ENCODE measurements around the gene SYT17.

SYT17 gene

GRCh38 chr16:19269098-19269497 is 101.1 kb downstream of the SYT17 start:
- no peak for DNase-seq

- DNase-seq: no peak
These were observed 106.2 kb downstream of the SYT17 start for GRCh38 chr16:19274165-19274797.

- no peak for DNase-seq
These were observed 110.4 kb downstream of the SYT17 start for GRCh38 chr16:19278403-19278802.

- no peak for DNase-seq
These were observed 113.2 kb downstream of the SYT17 start for GRCh38 chr16:19281246-19281645.

- DNase-seq: no peak
These were observed 114.1 kb downstream of the SYT17 start for GRCh38 chr16:19282101-19282500.

- DNase-seq: no peak
These were observed 115.6 kb downstream of the SYT17 start for GRCh38 chr16:19283637-19284036.

GRCh38 chr16:19284207-19284606 is 116.2 kb downstream of the SYT17 start:
- DNase-seq: no peak

GRCh38 chr16:19285431-19285830 is 117.4 kb downstream of the SYT17 start, which contains the start of gene CLEC19A:
Gene CLEC19A (plus strand): TSS chr16:19285731. CDS start chr16:19285852, 121 bp downstream.
- DNase-seq: no peak

- no peak for DNase-seq
These were observed 118.8 kb downstream of the SYT17 start for GRCh38 chr16:19286827-19287226.

GRCh38 chr16:19287241-19287640 is 119.2 kb downstream of the SYT17 start:
- no peak for DNase-seq

- no peak for DNase-seq
These were observed 121.1 kb downstream of the SYT17 start for GRCh38 chr16:19288872-19289799.

GRCh38 chr16:19289811-19290485 is 121.9 kb downstream of the SYT17 start:
- DNase-seq: no peak

- DNase-seq: no peak
These were observed 122.8 kb downstream of the SYT17 start for GRCh38 chr16:19290860-19291259.

- peak; percentile 68 for DNase-seq
These were observed 123.4 kb downstream of the SYT17 start for GRCh38 chr16:19291475-19291874.

GRCh38 chr16:19292186-19292585 is 124.1 kb downstream of the SYT17 start:
- DNase-seq: no peak

GRCh38 chr16:19294156-19294649 is 126.2 kb downstream of the SYT17 start:
- DNase-seq: no peak

- no peak for DNase-seq
These were observed 127.4 kb downstream of the SYT17 start for GRCh38 chr16:19295393-19295792.

GRCh38 chr16:19297454-19297853 is 129.4 kb downstream of the SYT17 start:
- DNase-seq: no peak

- DNase-seq: no peak
These were observed 131.5 kb downstream of the SYT17 start for GRCh38 chr16:19299565-19299964.

- DNase-seq: no peak
These were observed 133.9 kb downstream of the SYT17 start for GRCh38 chr16:19301931-19302330.

- DNase-seq: peak; percentile 83
These were observed 136.7 kb downstream of the SYT17 start for GRCh38 chr16:19304750-19305149.

- DNase-seq: no peak
These were observed 137.4 kb downstream of the SYT17 start for GRCh38 chr16:19305443-19305842.

- peak; percentile 66 for DNase-seq
These were observed 139.7 kb downstream of the SYT17 start for GRCh38 chr16:19307587-19308241.

Measured in islet precursor cell (in vitro differentiated cells).